DOHH2 (cell line): ENCODE data around the gene RBM12.

Source experiments
- H3F3A ChIP-seq: fragments of 200-600 bp; sonication (generic), shearing (Covaris generic); 2 replicates; pipeline ENCODE4 v1.6.0; 2016; ENCODE audit warnings: antibody characterized with exemption, mild to moderate bottlenecking; ENCODE audit not compliant: control insufficient read depth, insufficient read depth
- H3K27ac ChIP-seq: fragments of 200-600 bp; sonication (generic); 2 replicates; pipeline ENCODE4 v1.5.1; 2014; ENCODE audit warnings: low read depth, mild to moderate bottlenecking, low read length, moderate library complexity
- H3K27me3 ChIP-seq: fragments of 200-600 bp; sonication (generic); 2 replicates; pipeline ENCODE4 v1.6.1; 2014; ENCODE audit warnings: mild to moderate bottlenecking, low read length, mixed read lengths; ENCODE audit not compliant: control insufficient read depth
- H3K36me3 ChIP-seq: fragments of 200-600 bp; sonication (generic); 2 replicates; pipeline ENCODE4 v1.6.1; 2014; ENCODE audit warnings: mild to moderate bottlenecking, low read length, moderate library complexity, mixed read lengths; ENCODE audit not compliant: control insufficient read depth
- H3K4me1 ChIP-seq: fragments of 200-600 bp; sonication (generic); 2 replicates; pipeline ENCODE4 v1.6.1; 2014; ENCODE audit warnings: mild to moderate bottlenecking, low read length, mixed read lengths; ENCODE audit not compliant: control insufficient read depth
- H3K4me2 ChIP-seq: fragments of 200-600 bp; sonication (generic); 2 replicates; pipeline ENCODE4 v1.6.0; 2014; ENCODE audit warnings: mild to moderate bottlenecking, low read length, moderate library complexity
- H3K4me3 ChIP-seq: fragments of 200-600 bp; sonication (generic); 2 replicates; pipeline ENCODE4 v1.5.1; 2014; ENCODE audit warnings: mild to moderate bottlenecking, low read length, mixed read lengths
- H3K79me2 ChIP-seq: fragments of 200-600 bp; sonication (generic); 2 replicates; pipeline ENCODE4 v1.6.1; 2014; ENCODE audit warnings: mild to moderate bottlenecking, low read length, mixed read lengths; ENCODE audit not compliant: control insufficient read depth
- H3K9me2 ChIP-seq: fragments of 200-600 bp; sonication (generic); replicated peaks from 2 replicates; pipeline ENCODE4 v1.6.1; 2014; ENCODE audit warnings: mild to moderate bottlenecking, low read length, mixed read lengths; ENCODE audit not compliant: control insufficient read depth
- H3K9me3 ChIP-seq: fragments of 200-600 bp; sonication (generic); 2 replicates; pipeline ENCODE4 v1.6.1; 2014; ENCODE audit warnings: antibody characterized with exemption, low read length, mixed read lengths; ENCODE audit not compliant: control insufficient read depth, insufficient read depth
- H4K20me1 ChIP-seq: fragments of 200-600 bp; sonication (generic); 2 replicates; pipeline ENCODE4 v1.6.0; 2014; ENCODE audit warnings: low read depth, mild to moderate bottlenecking, antibody characterized with exemption, low read length, moderate library complexity; ENCODE audit not compliant: control insufficient read depth, insufficient read depth
- EZH2phosphoT487 ChIP-seq: fragments of 200-600 bp; sonication (generic); IDR thresholded peaks from 2 replicates; pipeline ENCODE4 v1.6.1; 2017; ENCODE audit warnings: borderline replicate concordance, mild to moderate bottlenecking, antibody characterized with exemption, low read length, moderate library complexity, mixed read lengths
- TF ChIP-seq, protein P1 (sequence below): fragments of 200-600 bp; sonication (generic); IDR thresholded peaks from one replicate; pipeline ENCODE4 v1.5.1; 2014; ENCODE audit warnings: antibody characterized with exemption, mild to moderate bottlenecking, low read depth, low read length; ENCODE audit not compliant: poor library complexity, severe bottlenecking

RBM12 gene

DNA sequence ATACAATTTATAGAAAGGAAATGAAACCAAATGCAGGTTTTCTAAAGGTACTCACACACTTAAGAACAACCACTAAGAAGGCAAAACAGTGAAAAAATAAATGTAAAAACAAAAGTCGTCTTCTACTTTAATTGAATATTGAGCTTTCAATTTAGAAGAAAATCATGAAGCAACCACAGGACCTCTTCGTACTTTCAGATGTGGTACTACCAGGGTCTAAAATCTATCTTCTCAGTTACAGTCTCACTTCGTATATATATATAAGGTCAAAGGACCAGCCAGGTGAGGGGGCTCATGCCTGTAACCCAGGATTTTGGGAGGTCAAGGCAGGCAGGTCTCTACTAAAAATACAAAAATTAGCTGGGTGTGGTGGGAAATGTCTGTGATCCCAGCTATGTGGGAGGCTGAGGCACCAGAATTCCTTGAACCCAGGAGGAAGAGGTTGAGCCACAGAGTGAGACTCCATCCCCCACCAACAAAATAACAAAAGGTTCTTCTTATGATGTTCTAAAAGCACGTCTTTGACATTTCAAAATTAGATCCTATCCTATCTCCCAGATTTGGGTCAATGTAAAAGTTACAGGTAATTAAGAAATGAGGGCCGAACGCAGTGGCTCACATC lies 47.0 kb upstream of the RBM12 start:
- Histone ChIP-seq H3K9me3 (no peaks in the 10 kb centered on the region), H3F3A (peaks cover 89% of the 10 kb centered on the region), H3K27ac (no peak overlapping the region), H3K36me3 (peaks cover 94% of the 10 kb centered on the region), H3K4me2 (no peak overlapping the region), H4K20me1 (peaks cover 14% of the 10 kb centered on the region), H3K4me1 (no peaks in the 10 kb centered on the region), H3K79me2 (peaks cover 74% of the 10 kb centered on the region), H3K27me3 (no peaks in the 10 kb centered on the region), H3K4me3 (no peak overlapping the region), H3K9me2 (no peaks in the 10 kb centered on the region)
- TF ChIP-seq, protein P1, sequence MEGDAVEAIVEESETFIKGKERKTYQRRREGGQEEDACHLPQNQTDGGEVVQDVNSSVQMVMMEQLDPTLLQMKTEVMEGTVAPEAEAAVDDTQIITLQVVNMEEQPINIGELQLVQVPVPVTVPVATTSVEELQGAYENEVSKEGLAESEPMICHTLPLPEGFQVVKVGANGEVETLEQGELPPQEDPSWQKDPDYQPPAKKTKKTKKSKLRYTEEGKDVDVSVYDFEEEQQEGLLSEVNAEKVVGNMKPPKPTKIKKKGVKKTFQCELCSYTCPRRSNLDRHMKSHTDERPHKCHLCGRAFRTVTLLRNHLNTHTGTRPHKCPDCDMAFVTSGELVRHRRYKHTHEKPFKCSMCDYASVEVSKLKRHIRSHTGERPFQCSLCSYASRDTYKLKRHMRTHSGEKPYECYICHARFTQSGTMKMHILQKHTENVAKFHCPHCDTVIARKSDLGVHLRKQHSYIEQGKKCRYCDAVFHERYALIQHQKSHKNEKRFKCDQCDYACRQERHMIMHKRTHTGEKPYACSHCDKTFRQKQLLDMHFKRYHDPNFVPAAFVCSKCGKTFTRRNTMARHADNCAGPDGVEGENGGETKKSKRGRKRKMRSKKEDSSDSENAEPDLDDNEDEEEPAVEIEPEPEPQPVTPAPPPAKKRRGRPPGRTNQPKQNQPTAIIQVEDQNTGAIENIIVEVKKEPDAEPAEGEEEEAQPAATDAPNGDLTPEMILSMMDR, result no peak
- no peak for TF ChIP-seq EZH2phosphoT487

DNA sequence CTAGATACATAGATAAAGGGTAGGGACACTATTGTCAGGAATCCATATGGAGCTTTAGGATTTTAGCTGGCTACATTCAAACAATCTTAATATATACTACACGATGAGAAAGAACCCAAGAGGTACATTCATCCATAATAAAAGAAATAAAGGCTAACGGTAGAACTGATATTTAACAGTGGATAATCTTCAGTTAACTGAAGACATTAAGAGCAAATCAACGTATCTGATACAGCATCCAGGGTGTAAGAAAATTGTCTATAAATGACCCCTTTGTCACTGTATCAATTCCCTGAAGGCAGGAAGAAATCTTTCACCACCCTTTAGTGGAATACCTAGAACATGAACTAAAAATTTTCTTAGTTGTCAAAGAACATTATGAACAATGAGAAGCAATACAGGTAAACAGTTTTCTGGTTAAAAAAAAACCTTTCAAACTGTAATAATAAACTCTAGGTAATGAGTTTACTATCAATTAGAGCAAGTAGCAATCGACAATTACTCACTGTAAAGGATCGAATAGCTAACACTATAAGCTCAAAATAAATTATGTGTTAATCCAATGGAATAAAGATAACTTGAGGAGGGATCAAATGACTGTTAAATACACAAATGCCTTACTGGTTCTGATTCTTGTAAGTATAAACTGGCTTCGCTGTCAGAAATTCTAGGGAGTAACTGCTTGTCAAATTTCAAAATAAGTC lies 46.3 kb upstream of the RBM12 start:
- Histone ChIP-seq H3K36me3 (peaks cover 94% of the 10 kb centered on the region), H3F3A (peaks cover 89% of the 10 kb centered on the region), H3K4me3 (no peak overlapping the region), H3K4me2 (no peak overlapping the region), H3K79me2 (peaks cover 67% of the 10 kb centered on the region), H3K27me3 (no peaks in the 10 kb centered on the region), H3K4me1 (no peaks in the 10 kb centered on the region), H3K9me2 (no peaks in the 10 kb centered on the region), H3K27ac (no peak overlapping the region), H4K20me1 (peaks cover 14% of the 10 kb centered on the region), H3K9me3 (no peaks in the 10 kb centered on the region)
- TF ChIP-seq, protein P1, result no peak
- no peak for TF ChIP-seq EZH2phosphoT487

DNA sequence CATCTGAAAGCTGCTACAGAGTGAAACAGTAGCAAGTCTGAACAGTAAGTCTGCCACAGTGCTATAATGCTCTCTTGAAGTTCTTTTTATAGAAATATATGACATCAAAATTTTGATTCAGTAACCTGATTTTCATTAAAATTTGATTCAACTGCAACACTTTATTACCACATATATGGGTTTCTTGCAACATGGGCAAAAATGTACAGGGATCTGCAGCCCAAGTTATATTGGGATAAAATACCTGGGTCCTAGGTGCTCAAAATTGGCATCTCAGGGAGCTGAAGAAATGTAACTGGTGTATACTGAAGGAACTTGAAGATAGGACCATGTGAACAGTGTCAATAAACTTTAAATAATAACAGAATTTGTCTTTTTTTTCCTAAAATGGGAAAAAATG lies 45.3 kb upstream of the RBM12 start:
- H3F3A ChIP-seq, result peaks cover 92% of the 10 kb centered on the region
- TF ChIP-seq, protein P1, result no peak
- no peak for TF ChIP-seq EZH2phosphoT487
- peaks cover 64% of the 10 kb centered on the region for H3K79me2 ChIP-seq
- no peak overlapping the region for H3K4me3 ChIP-seq
- H3K27ac ChIP-seq, result no peak overlapping the region
- peaks cover 94% of the 10 kb centered on the region for H3K36me3 ChIP-seq
- H3K9me3 ChIP-seq, result no peaks in the 10 kb centered on the region
- H3K4me2 ChIP-seq, result no peak overlapping the region
- no peaks in the 10 kb centered on the region for H3K9me2 ChIP-seq
- no peaks in the 10 kb centered on the region for H3K27me3 ChIP-seq
- H4K20me1 ChIP-seq, result peaks cover 14% of the 10 kb centered on the region
- no peaks in the 10 kb centered on the region for H3K4me1 ChIP-seq
